HEK293T (cell line): ENCODE results near the gene PGBD5.

ENCODE experiments used
- CTCF ChIA-PET: fragments of 350-600 bp; formaldehyde crosslinking; extraction: SDS; loops from one replicate; lab custom pipeline; 2021; ENCODE audit warnings: antibody characterized with exemption, inconsistent platforms; lab: Yijun Ruan, JAX
- POLR2A ChIA-PET: fragments of 350-600 bp; formaldehyde crosslinking; extraction: SDS; loops from one replicate; lab custom pipeline; 2020; ENCODE audit warnings: antibody characterized with exemption, inconsistent platforms; lab: Yijun Ruan, JAX
- DNase-seq: peaks from one replicate; pipeline ENCODE4 v3.0.0; 2012; ENCODE audit warnings: mixed read lengths; ENCODE audit errors: extremely low spot score
- ARNT ChIP-seq: fragments of 450-650 bp; IDR thresholded peaks from 2 replicates; pipeline ENCODE4 v1.6.1; 2017; ENCODE audit warnings: mild to moderate bottlenecking
- BHLHE40 ChIP-seq: fragments of 450-650 bp; IDR thresholded peaks from 2 replicates; pipeline ENCODE4 v1.6.1; 2016; ENCODE audit warnings: mild to moderate bottlenecking, moderate library complexity, borderline replicate concordance
- CTBP1 ChIP-seq: fragments of 450-650 bp; IDR thresholded peaks from 2 replicates; pipeline ENCODE4 v1.6.1; 2016; ENCODE audit warnings: borderline replicate concordance
- ELF4 ChIP-seq: fragments of 450-650 bp; IDR thresholded peaks from 2 replicates; pipeline ENCODE4 v1.6.1; 2017; ENCODE audit warnings: antibody characterized with exemption
- FOXA1 ChIP-seq: fragments of 450-650 bp; IDR thresholded peaks from 2 replicates; pipeline ENCODE4 v1.6.1; 2016; ENCODE audit warnings: mild to moderate bottlenecking
- FOXK2 ChIP-seq: fragments of 450-650 bp; IDR thresholded peaks from 2 replicates; pipeline ENCODE4 v1.6.1; 2016; ENCODE audit warnings: mild to moderate bottlenecking
- FOXM1 ChIP-seq: fragments of 450-650 bp; IDR thresholded peaks from 2 replicates; pipeline ENCODE4 v1.6.1; 2017; ENCODE audit warnings: mild to moderate bottlenecking, borderline replicate concordance
- HDGF ChIP-seq: fragments of 450-650 bp; IDR thresholded peaks from 2 replicates; pipeline ENCODE4 v1.6.1; 2017; ENCODE audit warnings: antibody characterized with exemption, borderline replicate concordance
- L3MBTL2 ChIP-seq: fragments of 450-650 bp; conservative IDR thresholded peaks from 2 replicates; pipeline ENCODE4 v1.6.1; 2016; ENCODE audit warnings: mild to moderate bottlenecking
- LEF1 ChIP-seq: fragments of 450-650 bp; IDR thresholded peaks from 2 replicates; pipeline ENCODE4 v1.6.1; 2017; ENCODE audit warnings: mild to moderate bottlenecking, borderline replicate concordance
- NFRKB ChIP-seq: fragments of 450-650 bp; IDR thresholded peaks from 2 replicates; pipeline ENCODE4 v1.6.1; 2016; ENCODE audit warnings: mild to moderate bottlenecking, moderate library complexity
- SP1 ChIP-seq: fragments of 450-650 bp; IDR thresholded peaks from 2 replicates; pipeline ENCODE4 v1.6.1; 2017
- SUZ12 ChIP-seq: fragments of 450-650 bp; IDR thresholded peaks from 2 replicates; pipeline ENCODE4 v1.6.1; 2016; ENCODE audit warnings: mild to moderate bottlenecking
- TARDBP ChIP-seq: fragments of 450-650 bp; IDR thresholded peaks from 2 replicates; pipeline ENCODE4 v1.6.1; 2016
- ZNF384 ChIP-seq: fragments of 450-650 bp; IDR thresholded peaks from 2 replicates; pipeline ENCODE4 v1.6.1; 2016
- TF ChIP-seq, protein P1 (sequence below): fragments of 450-650 bp; IDR thresholded peaks from 2 replicates; pipeline ENCODE4 v1.6.1; 2016

The PGBD5 gene

DNA sequence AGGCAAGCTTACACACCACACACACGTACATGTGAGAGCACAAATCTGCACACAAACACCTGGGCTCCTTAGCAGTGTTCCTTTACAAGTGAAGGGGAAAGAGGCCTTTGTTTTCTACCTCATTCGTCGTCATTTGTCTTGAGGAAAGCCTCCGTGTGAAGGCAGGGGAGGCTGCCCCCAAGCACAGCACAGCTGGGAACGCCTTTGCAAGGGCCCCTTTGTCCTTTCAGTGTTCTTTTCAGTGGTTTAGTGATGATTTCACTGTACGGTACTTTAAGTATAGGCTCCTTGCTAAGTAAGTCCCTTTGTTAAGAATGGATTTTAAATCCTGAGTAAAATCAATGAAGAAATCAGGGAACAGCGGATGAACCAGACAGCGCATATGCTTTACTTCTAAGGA lies 94.1 kb downstream of the PGBD5 start:
- TF ChIP-seq SP1 (no peak), HDGF (no peak), ARNT (no peak), CTBP1 (no peak), FOXM1 (no peak), L3MBTL2 (no peak), SUZ12 (no peak), LEF1 (no peak), FOXK2 (no peak), ELF4 (no peak), ZNF384 (no peak)
- ChIA-PET CTCF (no interaction called here), POLR2A (no interaction called here)
- DNase-seq: no peak

DNA sequence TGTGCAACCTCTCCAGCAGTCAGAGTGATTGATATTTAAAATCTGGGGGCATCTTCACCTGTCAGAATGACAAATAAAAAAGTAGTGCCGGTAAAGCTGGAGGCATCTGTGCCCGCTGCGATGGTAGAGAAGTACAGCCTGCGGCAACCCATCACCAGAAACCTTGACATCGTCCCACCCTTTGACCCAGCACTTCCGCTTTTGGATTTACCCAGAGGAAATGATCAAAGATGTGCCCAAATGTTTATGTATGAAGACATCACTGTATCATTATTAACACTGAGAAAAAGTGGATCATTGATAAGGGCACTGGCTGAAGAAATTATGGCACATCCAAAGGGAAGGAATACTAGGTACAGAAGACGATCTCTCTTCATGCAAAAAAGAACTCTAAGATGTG lies 96.0 kb downstream of the PGBD5 start:
- TF ChIP-seq FOXA1 (no peak), NFRKB (no peak), HDGF (no peak), ZNF384 (no peak), FOXM1 (no peak), LEF1 (no peak), FOXK2 (no peak)
- TF ChIP-seq, protein P1, sequence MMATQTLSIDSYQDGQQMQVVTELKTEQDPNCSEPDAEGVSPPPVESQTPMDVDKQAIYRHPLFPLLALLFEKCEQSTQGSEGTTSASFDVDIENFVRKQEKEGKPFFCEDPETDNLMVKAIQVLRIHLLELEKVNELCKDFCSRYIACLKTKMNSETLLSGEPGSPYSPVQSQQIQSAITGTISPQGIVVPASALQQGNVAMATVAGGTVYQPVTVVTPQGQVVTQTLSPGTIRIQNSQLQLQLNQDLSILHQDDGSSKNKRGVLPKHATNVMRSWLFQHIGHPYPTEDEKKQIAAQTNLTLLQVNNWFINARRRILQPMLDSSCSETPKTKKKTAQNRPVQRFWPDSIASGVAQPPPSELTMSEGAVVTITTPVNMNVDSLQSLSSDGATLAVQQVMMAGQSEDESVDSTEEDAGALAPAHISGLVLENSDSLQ: no peak
- ChIA-PET CTCF (no interaction called here), POLR2A (no interaction called here)
- DNase-seq: no peak

DNA sequence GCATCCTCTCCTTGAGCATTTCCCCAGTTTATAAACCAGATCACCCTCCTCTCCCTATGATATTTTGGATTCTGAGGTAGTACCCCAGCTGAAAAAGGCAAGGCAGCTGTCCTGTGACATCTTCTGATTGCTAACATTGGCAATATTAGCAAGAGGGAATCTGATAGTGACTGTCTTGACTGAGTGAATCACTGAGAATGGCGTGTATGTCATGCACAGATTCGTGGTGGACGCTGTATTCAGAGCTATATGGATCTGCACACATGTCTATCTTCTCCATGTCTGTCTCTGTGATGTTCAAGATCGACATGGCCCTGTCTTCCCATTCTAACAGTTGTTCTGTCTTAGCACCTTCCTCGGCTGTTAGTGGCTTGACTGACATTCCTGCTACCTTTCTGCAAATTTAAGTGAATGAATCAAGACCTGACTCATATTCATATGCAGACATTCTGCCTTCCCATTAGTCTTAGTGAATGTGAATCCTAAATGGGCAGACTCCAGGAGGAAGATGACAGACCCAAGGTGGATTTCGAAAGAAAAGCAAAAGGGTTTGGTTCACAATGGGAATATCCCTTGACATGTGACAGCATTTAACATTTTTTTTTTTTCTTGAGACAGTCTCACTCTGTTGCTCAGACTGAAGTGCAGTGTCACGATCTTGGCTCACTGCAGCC lies 97.7 kb downstream of the PGBD5 start:
- no peak for DNase-seq
- TF ChIP-seq FOXM1: no peak
- TF ChIP-seq NFRKB: no peak
- TF ChIP-seq HDGF: no peak
- no peak for TF ChIP-seq CTBP1
- no peak for TF ChIP-seq TARDBP
- no peak for TF ChIP-seq L3MBTL2
- no peak for TF ChIP-seq ARNT
- TF ChIP-seq, protein P1: no peak
- no peak for TF ChIP-seq SUZ12
- no peak for TF ChIP-seq BHLHE40
- TF ChIP-seq ZNF384: no peak
- TF ChIP-seq LEF1: no peak
- no peak for TF ChIP-seq FOXA1
- TF ChIP-seq FOXK2: no peak
- TF ChIP-seq ELF4: no peak
- no peak for TF ChIP-seq SP1

DNA sequence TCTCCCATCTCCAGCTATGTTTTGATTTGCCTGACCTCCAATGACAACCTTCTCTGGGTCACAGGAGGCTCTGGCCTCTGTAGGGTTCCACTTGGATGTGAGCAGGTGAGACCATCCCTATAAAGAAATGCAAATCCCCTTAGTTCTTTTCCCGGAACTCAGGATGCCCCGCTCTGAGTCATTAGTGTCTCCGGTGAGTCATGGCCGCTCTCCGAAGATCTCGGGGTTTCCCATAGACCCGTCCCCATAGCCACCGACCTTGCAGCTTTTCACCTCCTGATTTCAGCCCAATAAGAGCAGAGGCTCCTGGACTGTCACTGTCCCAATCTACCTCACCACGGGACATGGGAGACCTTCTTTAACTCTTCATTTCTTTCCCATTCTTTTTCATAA lies 98.2 kb downstream of the PGBD5 start:
- no peak for TF ChIP-seq FOXM1
- no peak for TF ChIP-seq L3MBTL2
- TF ChIP-seq CTBP1: no peak
- TF ChIP-seq HDGF: no peak
- TF ChIP-seq SUZ12: no peak
- no peak for TF ChIP-seq LEF1
- TF ChIP-seq FOXK2: no peak
- TF ChIP-seq SP1: no peak
- TF ChIP-seq FOXA1: no peak
- no peak for TF ChIP-seq ELF4
- TF ChIP-seq BHLHE40: no peak
- TF ChIP-seq ARNT: no peak
- TF ChIP-seq TARDBP: no peak
- no peak for TF ChIP-seq NFRKB
- TF ChIP-seq ZNF384: no peak
- TF ChIP-seq, protein P1: no peak
- ChIA-PET POLR2A (no interaction called here), CTCF (no interaction called here)
- DNase-seq: no peak

More for the DNA sequence above, 97.7 kb downstream of the PGBD5 start:
- POLR2A ChIA-PET: no interaction called here
- CTCF ChIA-PET: no interaction called here

DNA sequence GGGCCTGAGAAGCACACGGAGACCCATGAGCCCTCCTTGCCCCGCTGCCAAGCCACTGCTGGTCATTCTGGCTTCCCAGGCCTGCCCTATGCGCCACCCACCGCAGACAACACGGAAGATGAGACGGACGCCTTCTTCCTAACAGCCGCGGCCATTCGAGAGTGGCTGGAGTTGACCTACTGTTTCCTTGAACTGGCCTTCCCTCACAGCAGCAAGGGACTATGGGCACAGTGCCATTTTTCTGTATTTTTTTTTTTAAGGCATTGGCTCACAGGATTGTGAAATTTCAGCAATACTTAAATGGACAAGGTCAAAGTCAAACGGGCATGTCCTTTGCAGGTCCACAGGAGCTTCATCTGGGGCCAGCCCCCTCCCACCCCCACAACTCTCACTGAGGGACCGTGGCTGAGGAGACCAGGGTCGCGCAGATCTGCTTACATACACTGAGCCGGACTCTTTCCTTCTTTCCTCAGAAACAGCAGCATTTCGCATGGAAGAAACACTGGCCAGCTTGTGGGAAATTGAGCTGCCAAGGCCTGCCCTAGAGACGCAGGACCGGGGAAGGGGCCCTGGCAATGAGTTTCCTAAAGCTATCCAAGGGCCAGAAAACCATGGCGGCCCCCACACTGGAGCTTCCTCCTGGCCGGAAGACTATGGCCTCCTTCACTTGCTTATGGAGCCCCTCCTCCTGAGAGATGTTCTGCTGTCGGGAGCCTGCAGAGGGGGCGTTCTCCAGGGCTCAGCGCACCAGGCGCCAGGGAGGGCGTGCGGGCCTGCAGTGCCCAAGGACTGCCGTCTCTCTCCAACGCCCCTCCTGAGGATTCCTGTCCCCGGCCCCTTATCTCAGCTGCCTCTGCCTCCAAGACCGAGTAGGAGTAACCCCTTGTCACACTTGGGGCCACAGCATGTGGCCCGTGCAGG lies 98.9 kb downstream of the PGBD5 start:
- CTCF ChIA-PET: no interaction called here

More for the DNA sequence above, 98.9 kb downstream of the PGBD5 start:
- TF ChIP-seq FOXM1 (no peak), SUZ12 (no peak), BHLHE40 (no peak), FOXK2 (no peak), LEF1 (no peak), SP1 (no peak), HDGF (no peak), NFRKB (no peak), L3MBTL2 (no peak), TARDBP (no peak), ARNT (no peak)
- TF ChIP-seq, protein P1: no peak
- no peak for DNase-seq
- POLR2A ChIA-PET: no interaction called here
